ENCODE results near the gene ENOX2. TPM values are rescaled to one million over a fixed set of nuclear protein-coding genes. Genes with fewer than 3 reads are reported as not detected.

The ENOX2 gene
- total RNA-seq, 3 donors from 2014 or later: 11.5 to 20.3 (median 15.2) TPM

DNA sequence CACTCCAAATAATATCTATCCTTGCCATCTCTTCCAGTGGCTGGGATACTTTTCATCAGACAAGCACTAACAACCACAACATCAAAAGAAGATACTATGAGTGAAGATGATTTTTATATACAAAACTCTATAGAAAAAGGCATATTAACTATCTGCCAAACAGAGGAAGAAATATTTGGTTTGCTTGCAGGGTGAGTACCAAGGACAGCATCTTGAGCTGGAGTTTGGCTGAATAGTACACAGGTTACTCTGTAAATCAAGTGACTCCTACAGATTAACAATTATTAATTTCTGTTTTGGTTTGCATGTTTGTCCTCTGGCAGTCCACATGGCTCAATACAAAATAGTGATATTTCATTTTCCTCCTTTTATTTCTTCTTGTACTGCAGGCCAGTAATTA is 253.3 kb downstream of the ENOX2 start:
- Histone ChIP-seq H3K27me3 (peaks cover 0 to 4% of the 10 kb centered on the region in 2 donors), H3K36me3 (no peaks in the 10 kb centered on the region), H3K9me3 (no peaks in the 10 kb centered on the region), H3K4me3 (no peak overlapping the region), H3K27ac (no peak overlapping the region), H3K4me1 (no peaks in the 10 kb centered on the region)
- TF ChIP-seq POLR2AphosphoS5 (IDR thresholded peaks at IDR 0.05) (no peak), POLR2A (IDR thresholded peaks at IDR 0.05) (no peak)
- TF ChIP-seq, protein P1, sequence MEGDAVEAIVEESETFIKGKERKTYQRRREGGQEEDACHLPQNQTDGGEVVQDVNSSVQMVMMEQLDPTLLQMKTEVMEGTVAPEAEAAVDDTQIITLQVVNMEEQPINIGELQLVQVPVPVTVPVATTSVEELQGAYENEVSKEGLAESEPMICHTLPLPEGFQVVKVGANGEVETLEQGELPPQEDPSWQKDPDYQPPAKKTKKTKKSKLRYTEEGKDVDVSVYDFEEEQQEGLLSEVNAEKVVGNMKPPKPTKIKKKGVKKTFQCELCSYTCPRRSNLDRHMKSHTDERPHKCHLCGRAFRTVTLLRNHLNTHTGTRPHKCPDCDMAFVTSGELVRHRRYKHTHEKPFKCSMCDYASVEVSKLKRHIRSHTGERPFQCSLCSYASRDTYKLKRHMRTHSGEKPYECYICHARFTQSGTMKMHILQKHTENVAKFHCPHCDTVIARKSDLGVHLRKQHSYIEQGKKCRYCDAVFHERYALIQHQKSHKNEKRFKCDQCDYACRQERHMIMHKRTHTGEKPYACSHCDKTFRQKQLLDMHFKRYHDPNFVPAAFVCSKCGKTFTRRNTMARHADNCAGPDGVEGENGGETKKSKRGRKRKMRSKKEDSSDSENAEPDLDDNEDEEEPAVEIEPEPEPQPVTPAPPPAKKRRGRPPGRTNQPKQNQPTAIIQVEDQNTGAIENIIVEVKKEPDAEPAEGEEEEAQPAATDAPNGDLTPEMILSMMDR (IDR thresholded peaks at IDR 0.05): no peak
- intact Hi-C loops (cut with DNase I; ENCODE audit: low total_unique reads): no loop called here
- no peak for DNase-seq (ENCODE audit: low spot score in 2 of 2)

DNA sequence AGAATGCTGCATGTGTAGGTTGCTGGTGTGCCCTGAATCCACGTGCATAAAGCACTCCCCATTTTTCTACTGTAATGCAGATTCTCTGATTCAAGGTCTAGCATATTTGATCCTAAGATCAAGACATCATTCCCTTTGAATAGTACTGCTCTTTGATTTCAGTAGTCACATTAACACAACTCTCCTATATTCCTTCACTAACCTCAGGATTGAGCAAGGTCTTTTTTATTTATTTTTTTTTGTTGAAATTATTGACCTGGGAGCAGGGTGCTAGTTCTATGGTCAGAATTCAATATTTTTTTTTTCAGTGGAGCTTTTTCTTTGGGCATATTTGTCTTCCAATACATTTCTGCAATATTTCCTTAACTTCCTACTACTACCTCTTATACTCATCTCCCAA is 255.5 kb downstream of the ENOX2 start:
- intact Hi-C loops (cut with DNase I; ENCODE audit: low total_unique reads): no loop called here
- Histone ChIP-seq H3K27ac (no peak overlapping the region), H3K36me3 (no peaks in the 10 kb centered on the region), H3K27me3 (no peaks in the 10 kb centered on the region), H3K4me1 (no peaks in the 10 kb centered on the region), H3K9me3 (peaks cover 0 to 4% of the 10 kb centered on the region in 2 donors), H3K4me3 (no peak overlapping the region)
- TF ChIP-seq POLR2AphosphoS5 (IDR thresholded peaks at IDR 0.05) (no peak), POLR2A (IDR thresholded peaks at IDR 0.05) (no peak)
- TF ChIP-seq, protein P1 (IDR thresholded peaks at IDR 0.05): no peak
- DNase-seq (ENCODE audit: low spot score in 2 of 2): no peak

DNA sequence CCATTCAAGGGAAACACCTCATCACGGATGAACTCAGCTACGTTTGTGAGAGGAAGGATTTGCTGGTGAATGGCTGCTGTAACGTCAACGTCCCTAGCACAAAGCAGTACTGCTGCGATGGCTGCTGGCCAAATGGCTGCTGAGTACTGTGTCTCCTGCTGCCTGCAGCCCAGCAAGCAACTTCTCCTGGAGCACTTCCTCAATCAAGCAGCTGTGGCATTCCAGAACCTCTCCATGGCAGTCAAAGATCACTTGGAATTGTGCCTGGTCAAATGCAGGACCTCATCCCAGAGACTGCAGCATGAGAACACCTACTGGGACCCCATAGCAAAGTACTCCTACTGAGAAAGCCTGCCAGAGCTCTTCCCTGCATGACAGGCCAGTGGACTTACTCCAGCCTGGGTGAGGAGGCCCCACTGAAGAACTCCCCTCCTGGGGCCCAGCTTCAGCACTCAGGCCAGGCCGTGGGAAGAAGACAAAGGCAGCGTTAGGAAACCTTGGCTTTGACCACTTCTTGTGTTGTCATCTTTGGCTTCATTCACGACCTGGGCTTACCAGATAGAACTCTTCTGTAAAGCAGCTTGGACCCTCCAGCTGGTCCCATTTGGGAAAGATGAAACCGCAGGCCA is 256.9 kb downstream of the ENOX2 start:
- Histone ChIP-seq H3K4me1 (no peaks in the 10 kb centered on the region), H3K27me3 (no peaks in the 10 kb centered on the region), H3K4me3 (no peak overlapping the region), H3K27ac (no peak overlapping the region), H3K36me3 (no peaks in the 10 kb centered on the region), H3K9me3 (peaks cover 0 to 4% of the 10 kb centered on the region in 2 donors)
- TF ChIP-seq POLR2AphosphoS5 (IDR thresholded peaks at IDR 0.05) (no peak), POLR2A (IDR thresholded peaks at IDR 0.05) (no peak)
- TF ChIP-seq, protein P1 (IDR thresholded peaks at IDR 0.05): no peak
- DNase-seq (ENCODE audit: low spot score in 2 of 2): no peak
- intact Hi-C loops (cut with DNase I; ENCODE audit: low total_unique reads): no loop called here

DNA sequence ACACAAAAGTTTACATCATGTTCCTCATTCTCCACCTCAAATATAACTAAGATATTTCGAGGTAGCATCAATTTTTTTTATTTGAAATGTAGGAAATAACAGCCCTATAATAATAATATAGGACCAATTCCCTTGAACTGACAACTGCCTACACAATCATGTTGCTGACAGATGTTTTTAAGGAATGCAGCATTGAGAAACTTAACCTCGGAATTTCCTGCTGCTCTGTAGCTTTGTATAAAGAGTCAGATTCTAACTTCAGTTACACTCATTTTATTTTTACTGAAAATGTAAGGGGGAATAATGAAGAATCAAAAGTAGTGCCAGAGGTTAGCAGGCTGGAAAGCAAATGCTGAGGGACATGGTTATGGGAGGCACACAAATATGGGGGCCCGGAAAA is 265.4 kb downstream of the ENOX2 start:
- no peaks in the 10 kb centered on the region for H3K4me1 ChIP-seq
- TF ChIP-seq, protein P1 (IDR thresholded peaks at IDR 0.05): no peak
- TF ChIP-seq POLR2AphosphoS5 (IDR thresholded peaks at IDR 0.05) (no peak), POLR2A (IDR thresholded peaks at IDR 0.05) (no peak)
- H3K27me3 ChIP-seq: peaks cover 0 to 6% of the 10 kb centered on the region in 2 donors
- no peak overlapping the region for H3K4me3 ChIP-seq
- H3K27ac ChIP-seq: no peak overlapping the region
- DNase-seq (ENCODE audit: low spot score in 2 of 2): no peak
- intact Hi-C loops (cut with DNase I; ENCODE audit: low total_unique reads): loop anchor here (10.0 kb wide), 1 partner anchor 1133 kb away; no protein-coding TSS in a partner anchor
- no peaks in the 10 kb centered on the region for H3K9me3 ChIP-seq
- no peaks in the 10 kb centered on the region for H3K36me3 ChIP-seq

DNA sequence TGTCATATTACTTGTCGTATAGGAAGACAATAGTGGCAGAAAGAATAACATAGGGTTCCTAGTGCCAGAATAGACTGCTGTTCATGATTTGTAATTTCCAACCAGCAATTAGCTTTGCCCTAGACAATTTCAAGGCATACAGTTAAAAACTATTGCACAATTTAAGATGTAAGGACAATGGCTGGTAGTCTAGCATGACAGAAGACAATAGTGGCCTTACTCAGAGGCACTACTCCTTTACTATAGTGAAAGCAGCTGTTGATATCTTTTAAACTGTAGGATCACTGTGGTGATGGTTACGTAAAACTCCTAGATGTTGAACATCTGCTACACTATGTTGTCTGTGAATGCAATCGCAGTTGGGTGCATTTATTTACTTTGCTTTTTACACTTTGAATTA is 266.7 kb downstream of the ENOX2 start:
- H3K27ac ChIP-seq: no peak overlapping the region
- TF ChIP-seq POLR2A (IDR thresholded peaks at IDR 0.05): no peak
- TF ChIP-seq POLR2AphosphoS5 (IDR thresholded peaks at IDR 0.05): no peak
- TF ChIP-seq, protein P1 (IDR thresholded peaks at IDR 0.05): no peak
- intact Hi-C loops (cut with DNase I; ENCODE audit: low total_unique reads): loop anchor here (10.0 kb wide), 1 partner anchor 1131 kb away; no protein-coding TSS in a partner anchor
- no peak for DNase-seq (ENCODE audit: low spot score in 2 of 2)
- H3K4me3 ChIP-seq: no peak overlapping the region
- H3K9me3 ChIP-seq: no peaks in the 10 kb centered on the region
- peaks cover 0 to 6% of the 10 kb centered on the region in 2 donors for H3K27me3 ChIP-seq
- H3K36me3 ChIP-seq: no peaks in the 10 kb centered on the region
- no peaks in the 10 kb centered on the region for H3K4me1 ChIP-seq
